K562 (cell line): Measurements from ENCODE around the gene FANCF. TPM values are rescaled to one million over a fixed set of nuclear protein-coding genes. Genes with fewer than 3 reads are reported as not detected.
A peak's percentile ranks its signal among the peaks of the same experiment; 100 is the strongest.

Experiments used
- ATF1 ChIP-seq, 2 experiments: fragments of 450-650 bp in 1 of 2; IDR thresholded peaks; 2 replicates each; pipeline ENCODE4 v1.6.1; 2016; ENCODE audit warnings: missing compliant biosample characterization in 1 of 2, missing genetic modification characterization in 1 of 2
- DIDO1 ChIP-seq: fragments of 450-650 bp; IDR thresholded peaks from 2 replicates; pipeline ENCODE4 v1.6.1; 2016; ENCODE audit warnings: low read depth, missing biosample characterization, missing genetic modification characterization
- ETS1 ChIP-seq: conservative IDR thresholded peaks from 2 replicates; pipeline ENCODE4 v1.6.1; 2011; ENCODE audit warnings: low read depth, mild to moderate bottlenecking, low read length; ENCODE audit not compliant: control insufficient read depth
- EWSR1 ChIP-seq: fragments of 450-650 bp; IDR thresholded peaks from 2 replicates; pipeline ENCODE4 v1.6.1; 2018; ENCODE audit warnings: borderline replicate concordance, mild to moderate bottlenecking, low read depth, moderate library complexity; ENCODE audit not compliant: partially characterized antibody
- FOXA1 ChIP-seq: fragments of 450-650 bp; IDR thresholded peaks from 2 replicates; pipeline ENCODE4 v1.6.1; 2016; ENCODE audit warnings: mild to moderate bottlenecking, borderline replicate concordance
- HDAC6 ChIP-seq: IDR thresholded peaks from 2 replicates; pipeline ENCODE4 v1.6.1; 2012; ENCODE audit warnings: low read depth, mild to moderate bottlenecking, control low read depth, inconsistent platforms, low read length, moderate library complexity
- MAFF ChIP-seq: IDR thresholded peaks from 2 replicates; pipeline ENCODE4 v1.6.1; 2012; ENCODE audit warnings: low read length, improper control_type of control experiment
- PPARD ChIP-seq: fragments of 250-450 bp; sonication (Bioruptor Pico); IDR thresholded peaks from 2 replicates; pipeline ENCODE4 v1.8.0; 2022; ENCODE audit warnings: inconsistent platforms, mild to moderate bottlenecking, moderate library complexity
- RBM17 ChIP-seq: fragments of 200-400 bp; formaldehyde crosslinking; IDR thresholded peaks from 2 replicates; pipeline ENCODE4 v1.6.1; 2017; ENCODE audit warnings: low read depth, mild to moderate bottlenecking, low read length, borderline replicate concordance
- SMAD1 ChIP-seq: fragments of 150-350 bp; IDR thresholded peaks from 2 replicates; pipeline ENCODE4 v1.6.1; 2014; ENCODE audit warnings: low read length, low read depth; ENCODE audit not compliant: partially characterized antibody
- SMAD2 ChIP-seq: fragments of 150-350 bp; IDR thresholded peaks from 2 replicates; pipeline ENCODE4 v1.6.1; 2014; ENCODE audit warnings: low read depth, mild to moderate bottlenecking, low read length
- SREBF2 ChIP-seq: sonication (generic); formaldehyde crosslinking; IDR thresholded peaks from 2 replicates; pipeline ENCODE4 v1.4.0; 2020; ENCODE audit warnings: mild to moderate bottlenecking, missing genetic modification reagents
- TAF1 ChIP-seq: IDR thresholded peaks from 2 replicates; pipeline ENCODE4 v1.6.1; 2011; ENCODE audit warnings: mild to moderate bottlenecking, low read length, moderate library complexity; ENCODE audit not compliant: insufficient read depth, control insufficient read depth, severe bottlenecking; ENCODE audit errors: extremely low read depth
- ZC3H11A ChIP-seq: IDR thresholded peaks from 2 replicates; pipeline ENCODE4 v1.6.1; 2012; ENCODE audit warnings: low read depth, low read length, improper control_type of control experiment
- ZNF444 ChIP-seq: fragments of 250-450 bp; sonication (Bioruptor Pico); IDR thresholded peaks from 2 replicates; pipeline ENCODE4 v1.4.0; 2020; ENCODE audit warnings: mild to moderate bottlenecking, moderate library complexity
- ZNF740 ChIP-seq, 3 experiments: fragments of 200-800 bp in 1 of 3; sonication (Bioruptor generic) in 1 of 3; sonication (generic) in 1 of 3; formaldehyde crosslinking in 1 of 3; IDR thresholded peaks; 2 replicates each; pipeline versions ENCODE4 v1.6.1 to v1.8.0; 2016 to 2022; ENCODE audit warnings: mild to moderate bottlenecking in 2 of 3, missing compliant biosample characterization in 2 of 3, missing genetic modification characterization in 2 of 3, missing genetic modification reagents in 1 of 3
- ZNF77 ChIP-seq: fragments of 250-450 bp; sonication (Bioruptor Pico); IDR thresholded peaks from 2 replicates; pipeline ENCODE4 v1.5.0; 2020
- ZNF830 ChIP-seq: fragments of 250-450 bp; sonication (Bioruptor Pico); IDR thresholded peaks from 2 replicates; pipeline ENCODE4 v1.5.0; 2021; ENCODE audit warnings: mild to moderate bottlenecking
- polyA plus RNA-seq, 8 experiments: library from polyadenylated mRNA; depleted of rRNA in 4 of 8; stranded (reverse) in 5 of 8; unstranded in 3 of 8; fragments of >200 nt; fragmentation: Nextera tagmentation in 2 of 8; fragmentation: Illumina TruSeq in 1 of 8; extraction: Ambion mirVana in 2 of 8; extraction: Trizol in 1 of 8; gene quantifications; 2 replicates each; pipeline versions ENCODE4 v1.2.1 to v1.2.3, GENCODE V29; 2011 to 2014; ENCODE audit warnings: inconsistent platforms in 1 of 8, missing spikeins in 1 of 8
- total RNA-seq, 7 experiments: library from RNA; depleted of rRNA in 6 of 7; stranded (reverse); fragments of >200 nt in 6 of 7; fragmentation: Illumina TruSeq in 2 of 7; extraction: Trizol in 2 of 7; gene quantifications; 2 replicates each; pipeline versions ENCODE4 v1.2.1 to v1.2.3, GENCODE V29; 2011 to 2021; ENCODE audit warnings: low replicate concordance in 1 of 7
- TF ChIP-seq, protein P1 (sequence below): fragments of 450-650 bp; formaldehyde crosslinking; IDR thresholded peaks from 2 replicates; pipeline ENCODE4 v1.4.0; 2020; ENCODE audit warnings: mild to moderate bottlenecking
- TF ChIP-seq, protein P2 (sequence below): sonication (generic); formaldehyde crosslinking; IDR thresholded peaks from 2 replicates; pipeline ENCODE4 v1.8.1; 2023; ENCODE audit warnings: mild to moderate bottlenecking, missing genetic modification reagents

Gene FANCF
- total and polyA plus RNA-seq, 9 of the 15 experiments (the other 6 are each of a cell fraction or from before 2014, with no cell fraction given) = 0.99 to 10.3 (median 7.5) TPM

DNA sequence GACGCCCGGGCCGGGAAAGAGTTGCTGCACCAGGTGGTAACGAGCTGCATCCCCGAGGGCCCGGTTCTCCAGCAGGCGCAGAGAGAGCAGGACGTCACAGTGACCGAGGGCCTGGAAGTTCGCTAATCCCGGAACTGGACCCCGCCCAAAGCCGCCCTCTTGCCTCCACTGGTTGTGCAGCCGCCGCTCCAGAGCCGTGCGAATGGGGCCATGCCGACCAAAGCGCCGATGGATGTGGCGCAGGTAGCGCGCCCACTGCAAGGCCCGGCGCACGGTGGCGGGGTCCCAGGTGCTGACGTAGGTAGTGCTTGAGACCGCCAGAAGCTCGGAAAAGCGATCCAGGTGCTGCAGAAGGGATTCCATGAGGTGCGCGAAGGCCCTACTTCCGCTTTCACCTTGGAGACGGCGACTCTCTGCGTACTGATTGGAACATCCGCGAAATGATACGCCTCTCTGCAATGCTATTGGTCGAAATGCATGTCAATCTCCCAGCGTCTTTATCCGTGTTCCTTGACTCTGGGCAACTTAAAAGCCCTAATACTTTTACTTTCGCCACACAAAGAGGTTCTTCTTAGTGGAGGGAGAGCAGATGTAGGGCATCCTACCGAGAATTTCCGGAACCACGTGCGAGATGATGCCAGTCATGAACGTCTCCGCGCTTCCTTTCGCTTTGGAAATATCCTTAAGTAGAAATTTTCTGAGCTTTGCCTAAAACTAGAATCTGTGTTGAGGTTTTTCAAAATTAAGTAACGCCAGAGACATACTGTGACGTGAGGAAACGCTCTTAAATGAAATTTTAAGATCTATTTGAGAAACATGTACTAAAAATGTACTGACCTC lies at the start of gene FANCF (continued):
- peak; percentile 59 for TF ChIP-seq ATF1 (CRISPR knock-in tag; IDR thresholded peaks at IDR 0.05)
- peak; percentile 96 for TF ChIP-seq ATF1 (tag; IDR thresholded peaks at IDR 0.05)
- TF ChIP-seq, protein P1, sequence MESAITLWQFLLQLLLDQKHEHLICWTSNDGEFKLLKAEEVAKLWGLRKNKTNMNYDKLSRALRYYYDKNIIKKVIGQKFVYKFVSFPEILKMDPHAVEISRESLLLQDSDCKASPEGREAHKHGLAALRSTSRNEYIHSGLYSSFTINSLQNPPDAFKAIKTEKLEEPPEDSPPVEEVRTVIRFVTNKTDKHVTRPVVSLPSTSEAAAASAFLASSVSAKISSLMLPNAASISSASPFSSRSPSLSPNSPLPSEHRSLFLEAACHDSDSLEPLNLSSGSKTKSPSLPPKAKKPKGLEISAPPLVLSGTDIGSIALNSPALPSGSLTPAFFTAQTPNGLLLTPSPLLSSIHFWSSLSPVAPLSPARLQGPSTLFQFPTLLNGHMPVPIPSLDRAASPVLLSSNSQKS (CRISPR knock-in tag) = no peak
- no peak for TF ChIP-seq ZNF77 (CRISPR knock-in tag)
- no peak for TF ChIP-seq FOXA1
- TF ChIP-seq SMAD1 = peak; percentile 49
- no peak for TF ChIP-seq ZNF444 (CRISPR knock-in tag)
- no peak for TF ChIP-seq EWSR1
- no peak for TF ChIP-seq ZNF830 (CRISPR knock-in tag)
- TF ChIP-seq SMAD2 = no peak
- no peak for TF ChIP-seq ZC3H11A
- TF ChIP-seq TAF1 = peak; percentile 34
- no peak for TF ChIP-seq MAFF
- no peak for TF ChIP-seq HDAC6
- no peak for TF ChIP-seq PPARD (CRISPR knock-in tag)
- TF ChIP-seq, protein P2, sequence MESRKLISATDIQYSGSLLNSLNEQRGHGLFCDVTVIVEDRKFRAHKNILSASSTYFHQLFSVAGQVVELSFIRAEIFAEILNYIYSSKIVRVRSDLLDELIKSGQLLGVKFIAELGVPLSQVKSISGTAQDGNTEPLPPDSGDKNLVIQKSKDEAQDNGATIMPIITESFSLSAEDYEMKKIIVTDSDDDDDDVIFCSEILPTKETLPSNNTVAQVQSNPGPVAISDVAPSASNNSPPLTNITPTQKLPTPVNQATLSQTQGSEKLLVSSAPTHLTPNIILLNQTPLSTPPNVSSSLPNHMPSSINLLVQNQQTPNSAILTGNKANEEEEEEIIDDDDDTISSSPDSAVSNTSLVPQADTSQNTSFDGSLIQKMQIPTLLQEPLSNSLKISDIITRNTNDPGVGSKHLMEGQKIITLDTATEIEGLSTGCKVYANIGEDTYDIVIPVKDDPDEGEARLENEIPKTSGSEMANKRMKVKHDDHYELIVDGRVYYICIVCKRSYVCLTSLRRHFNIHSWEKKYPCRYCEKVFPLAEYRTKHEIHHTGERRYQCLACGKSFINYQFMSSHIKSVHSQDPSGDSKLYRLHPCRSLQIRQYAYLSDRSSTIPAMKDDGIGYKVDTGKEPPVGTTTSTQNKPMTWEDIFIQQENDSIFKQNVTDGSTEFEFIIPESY = 0 out of 2 replicates have a peak, but pooled peaks have one; percentile 17
- no peak for TF ChIP-seq DIDO1 (tag)
- no peak for TF ChIP-seq ETS1
- TF ChIP-seq ZNF740 (CRISPR knock-in tag; IDR thresholded peaks at IDR 0.05) = no peak
- TF ChIP-seq ZNF740 (tag; IDR thresholded peaks at IDR 0.05) = no peak
- TF ChIP-seq SREBF2 (CRISPR knock-in tag) = 0 out of 2 replicates have a peak, but pooled peaks have one; percentile 34
- no peak for TF ChIP-seq RBM17
